CD4-positive, alpha-beta T cell treated with Interleukin-15 for 1 hour (primary cell): ENCODE measurements around the gene ZNF157.

Experiments used
- DNase-seq: peaks from one replicate; pipeline ENCODE4 v3.0.0-alpha.2; 2020

The ZNF157 gene

DNA sequence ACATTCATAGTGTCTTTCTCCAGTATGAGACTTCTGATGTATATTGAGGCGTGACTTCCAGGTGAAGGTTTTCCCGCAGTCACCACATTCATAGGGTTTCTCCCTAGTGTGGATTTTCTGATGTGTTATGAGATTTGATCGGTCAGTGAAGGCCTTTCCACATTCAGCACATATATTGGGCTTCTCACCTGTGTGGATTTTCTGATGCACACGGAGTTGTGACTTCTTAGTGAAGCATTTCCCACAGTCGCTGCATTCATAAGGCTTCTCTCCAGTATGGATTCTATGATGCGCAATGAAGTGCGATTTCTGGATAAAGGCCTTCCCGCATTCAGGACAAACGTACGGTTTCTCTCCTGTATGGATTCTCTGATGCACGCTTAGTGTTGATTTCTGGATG lies 77.2 kb downstream of the ZNF157 start:
- DNase-seq = no peak

DNA sequence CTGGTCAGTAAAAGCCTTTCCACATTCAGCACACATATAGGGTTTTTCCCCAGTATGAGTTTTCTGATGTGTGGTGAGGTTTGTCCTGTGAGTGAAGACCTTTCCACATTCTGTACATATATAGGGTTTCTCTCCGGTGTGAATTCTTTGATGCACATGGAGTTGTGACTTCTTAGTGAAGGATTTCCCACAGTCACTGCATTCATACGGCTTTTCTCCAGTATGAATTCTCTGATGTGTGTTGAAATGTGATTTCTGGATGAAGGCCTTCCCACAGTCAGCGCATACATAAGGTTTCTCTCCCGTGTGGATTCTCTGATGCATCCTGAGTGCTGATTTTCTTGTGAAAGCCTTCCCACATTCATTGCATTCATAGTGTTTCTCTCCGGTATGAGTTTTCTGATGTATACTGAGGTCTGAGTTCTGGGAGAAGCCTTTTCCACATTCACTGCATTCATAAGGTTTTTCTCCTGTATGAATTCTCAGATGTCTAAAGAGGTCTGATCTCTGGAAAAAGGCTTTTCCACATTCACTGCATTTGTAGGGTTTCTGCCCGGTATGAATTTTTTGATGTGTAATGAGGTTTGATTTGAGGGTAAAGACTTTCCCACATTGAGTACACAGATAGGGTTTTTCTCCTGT lies 77.9 kb downstream of the ZNF157 start:
- no peak for DNase-seq

- no peak for DNase-seq
Observed at GRCh38 chrX:47452112-47452511, 81.7 kb downstream of the ZNF157 start.

GRCh38 chrX:47456080-47456479 lies 85.7 kb downstream of the ZNF157 start:
- DNase-seq = no peak

DNA sequence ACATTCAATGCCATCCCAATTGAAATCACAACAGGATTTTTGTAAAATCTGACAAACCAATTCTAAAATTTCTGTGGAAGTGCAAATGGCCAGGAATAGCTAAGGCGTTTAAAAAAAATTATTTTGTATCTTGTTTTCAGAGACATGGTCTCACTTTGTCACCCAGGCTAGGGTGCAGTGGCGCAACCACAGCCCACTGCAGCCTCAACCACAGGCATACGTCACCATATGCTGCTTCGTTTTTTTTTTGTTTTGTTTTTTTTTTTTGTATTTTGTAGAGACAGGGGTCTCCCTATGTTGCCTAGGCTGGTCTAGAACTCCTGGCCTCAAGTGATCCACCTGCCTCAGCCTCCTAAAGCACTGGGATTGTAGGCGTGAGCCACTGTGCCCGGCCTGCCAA lies 88.2 kb downstream of the ZNF157 start:
- no peak for DNase-seq

DNA sequence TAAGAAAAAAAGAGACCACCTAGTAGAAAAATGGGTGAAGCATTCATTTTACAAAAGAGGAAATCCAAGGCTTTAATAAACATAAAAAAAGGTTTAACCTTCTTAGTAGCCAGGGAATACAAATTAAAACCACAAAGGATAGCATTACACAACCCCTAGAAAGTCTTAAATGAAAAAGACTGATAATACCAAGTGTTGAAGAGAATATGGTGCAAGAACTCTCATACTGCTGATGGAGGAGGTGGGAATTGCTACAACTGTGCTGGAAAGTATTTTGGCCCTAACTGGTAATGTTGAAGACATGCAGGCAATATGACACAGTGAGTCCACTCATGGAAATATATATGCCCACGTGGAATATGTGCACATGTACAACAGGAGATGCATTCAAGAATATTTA lies 90.2 kb downstream of the ZNF157 start:
- no peak for DNase-seq
